ENCODE data around the gene F8A2.
"Not testable (repeated sequence)": the region's sequence is repeated elsewhere in the genome, so short reads cannot be mapped to it uniquely, and the experiment has no call there.

DNA sequence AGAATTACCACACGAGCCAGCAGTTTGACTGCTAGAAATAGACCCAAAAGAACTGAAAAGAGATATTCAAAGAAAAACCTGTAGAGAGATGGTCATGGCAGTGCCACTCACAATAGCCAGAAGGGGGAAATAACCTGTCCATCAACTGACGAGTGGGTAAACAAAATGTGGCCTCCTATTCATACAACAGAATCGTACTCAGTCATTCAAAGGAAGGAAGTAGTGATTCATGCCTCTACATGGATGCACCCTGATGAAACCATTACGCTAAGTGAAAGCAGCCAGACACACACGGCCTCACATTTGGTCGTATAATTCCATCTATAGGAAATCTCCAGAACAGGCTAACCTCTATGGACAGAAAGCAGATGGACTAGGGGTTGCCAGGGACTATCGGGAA is 2.1 kb upstream of the F8A2 start:
- TF ChIP-seq POLR2A (IDR thresholded peaks at IDR 0.05; ENCODE audit: low read depth); EP300 (IDR thresholded peaks at IDR 0.05): not testable (repeated sequence)

Data from esophagus muscularis mucosa (tissue), 2 donors.